ENCODE measurements around the gene PLOD3. TPM values are rescaled to one million over a fixed set of nuclear protein-coding genes. Genes with fewer than 3 reads are reported as not detected.

PLOD3 gene
- 51.0 and 53.2 TPM in 2 replicates for total RNA-seq

GRCh38 chr7:101217388-101218235, at the start of gene PLOD3, which contains the start of gene ZNHIT1:
Gene PLOD3 (minus strand): TSS chr7:101217581. CDS start chr7:101217274, 307 bp downstream.
Gene ZNHIT1 (plus strand): TSS chr7:101218165. CDS start chr7:101218196, 31 bp downstream.

GRCh38 chr7:101244375-101245146, 27.2 kb upstream of the PLOD3 start, which contains the start of gene FIS1:
Gene FIS1 (minus strand): TSS chr7:101245081. CDS start chr7:101245004, 77 bp downstream.

GRCh38 chr7:101237206-101238067, 20.1 kb upstream of the PLOD3 start, which contains the start of gene CLDN15:
Gene CLDN15 (minus strand): TSS chr7:101237802. CDS start chr7:101237581, 221 bp downstream.

GRCh38 chr7:101200862-101201599, 16.4 kb downstream of the PLOD3 start, which contains the start of gene MOGAT3:
Gene MOGAT3 (minus strand): TSS chr7:101201036. CDS start chr7:101200854, 182 bp downstream.

GRCh38 chr7:101180130-101180755, 37.1 kb downstream of the PLOD3 start, which contains the start of gene NAT16:
Gene NAT16 (minus strand): TSS chr7:101180293. CDS start chr7:101174807, 5,486 bp downstream.

GRCh38 chr7:101165075-101165957, 52.1 kb downstream of the PLOD3 start, which contains the start of gene VGF:
Gene VGF (minus strand): TSS chr7:101165569. CDS start chr7:101164843, 726 bp downstream.

Other genes with a start within 250 kb of the PLOD3 start
- not detected in 2 replicates for gene MUC12, start 248.0 kb downstream of the PLOD3 start, total RNA-seq
- gene MUC17, start 197.5 kb downstream of the PLOD3 start, total RNA-seq, result not detected in 2 replicates
- gene TRIM56, start 132.1 kb downstream of the PLOD3 start, total RNA-seq, result 6.5 and 17.5 TPM in 2 replicates
- 1,622 and 2,149 TPM in 2 replicates for gene SERPINE1, start 90.5 kb downstream of the PLOD3 start, total RNA-seq
- gene AP1S1, start 63.1 kb downstream of the PLOD3 start, total RNA-seq, result 189 and 211 TPM in 2 replicates
- gene VGF, start 52.0 kb downstream of the PLOD3 start, total RNA-seq, result 0.32 and 1.1 TPM in 2 replicates
- gene NAT16, start 37.3 kb downstream of the PLOD3 start, total RNA-seq, result not detected in 2 replicates
- gene MOGAT3, start 16.5 kb downstream of the PLOD3 start, total RNA-seq, result not detected in 2 replicates
- gene ZNHIT1, start 584 bp upstream of the PLOD3 start, total RNA-seq, result 109 and 149 TPM in 2 replicates
- gene CLDN15, start 20.2 kb upstream of the PLOD3 start, total RNA-seq, result 1.3 and 2.9 TPM in 2 replicates
- 336 and 410 TPM in 2 replicates for gene FIS1, start 27.5 kb upstream of the PLOD3 start, total RNA-seq
- gene IFT22, start 104.2 kb upstream of the PLOD3 start, total RNA-seq, result 17.9 and 26.1 TPM in 2 replicates
- not detected in 2 replicates for gene COL26A1, start 145.3 kb upstream of the PLOD3 start, total RNA-seq